LNCaP clone FGC (cell line): Measurements from ENCODE around the gene WDR59.
A peak's percentile ranks its signal among the peaks of the same experiment; 100 is the strongest.
"Not testable (repeated sequence)": the region's sequence is repeated elsewhere in the genome, so short reads cannot be mapped to it uniquely, and the experiment has no call there.

Source experiments
- DNase-seq: peaks from one replicate; pipeline ENCODE4 v3.0.0-alpha.2; 2011; ENCODE audit warnings: low read depth
- H3K4me3 ChIP-seq: 2 replicates; pipeline ENCODE4 v1.5.1; 2011; ENCODE audit warnings: mild to moderate bottlenecking, low read depth, low read length, control low read depth
- CTCF ChIP-seq: IDR thresholded peaks from 2 replicates; pipeline ENCODE4 v1.5.1; 2012; ENCODE audit warnings: mild to moderate bottlenecking; ENCODE audit not compliant: control insufficient read depth, insufficient read depth; ENCODE audit errors: extremely low read depth

Gene WDR59

GRCh38 chr16:74984529-74985296 is at the start of gene WDR59:
TSS of gene WDR59 (minus strand) at chr16:74985123. CDS start at chr16:74985017, 106 bp downstream.
- H3K4me3 ChIP-seq, result peak within 1 kb of the TSS; percentile 98
- no peak for TF ChIP-seq CTCF

GRCh38 chr16:75032655-75033054 is 47.7 kb upstream of the WDR59 start:
- TF ChIP-seq CTCF, result no peak
- DNase-seq, result no peak
- H3K4me3 ChIP-seq, result no peak overlapping the region

More at GRCh38 chr16:74984529-74985296, at the start of gene WDR59:
- peak; percentile 98 for DNase-seq

GRCh38 chr16:75029854-75030253 is 44.9 kb upstream of the WDR59 start:
- no peak for DNase-seq
- no peak for TF ChIP-seq CTCF
- H3K4me3 ChIP-seq, result no peak overlapping the region

- H3K4me3 ChIP-seq, result no peak overlapping the region
- DNase-seq, result no peak
- no peak for TF ChIP-seq CTCF
These were observed 43.7 kb upstream of the WDR59 start for GRCh38 chr16:75028544-75029135.

- H3K4me3 ChIP-seq, result no peak overlapping the region
- no peak for TF ChIP-seq CTCF
- DNase-seq, result no peak
These were observed 42.8 kb upstream of the WDR59 start for GRCh38 chr16:75027520-75028300.

- TF ChIP-seq CTCF, result no peak
- no peak for DNase-seq
- no peak overlapping the region for H3K4me3 ChIP-seq
These were observed 42.0 kb upstream of the WDR59 start for GRCh38 chr16:75026892-75027391.

GRCh38 chr16:75026239-75026891 is 41.4 kb upstream of the WDR59 start:
- not testable (repeated sequence) for DNase-seq, H3K4me3 ChIP-seq
